HG03457 (cell line): ENCODE data around the gene GUCD1.
"Not testable (repeated sequence)": the region's sequence is repeated elsewhere in the genome, so short reads cannot be mapped to it uniquely, and the experiment has no call there.

Source experiments
- ATAC-seq: cut with Tn5 transposase; IDR thresholded peaks from one replicate; pipeline ENCODE4 v1.9.1; 2021; ENCODE audit warnings: moderate number of reproducible peaks; ENCODE audit not compliant: unreplicated experiment

Gene GUCD1

DNA sequence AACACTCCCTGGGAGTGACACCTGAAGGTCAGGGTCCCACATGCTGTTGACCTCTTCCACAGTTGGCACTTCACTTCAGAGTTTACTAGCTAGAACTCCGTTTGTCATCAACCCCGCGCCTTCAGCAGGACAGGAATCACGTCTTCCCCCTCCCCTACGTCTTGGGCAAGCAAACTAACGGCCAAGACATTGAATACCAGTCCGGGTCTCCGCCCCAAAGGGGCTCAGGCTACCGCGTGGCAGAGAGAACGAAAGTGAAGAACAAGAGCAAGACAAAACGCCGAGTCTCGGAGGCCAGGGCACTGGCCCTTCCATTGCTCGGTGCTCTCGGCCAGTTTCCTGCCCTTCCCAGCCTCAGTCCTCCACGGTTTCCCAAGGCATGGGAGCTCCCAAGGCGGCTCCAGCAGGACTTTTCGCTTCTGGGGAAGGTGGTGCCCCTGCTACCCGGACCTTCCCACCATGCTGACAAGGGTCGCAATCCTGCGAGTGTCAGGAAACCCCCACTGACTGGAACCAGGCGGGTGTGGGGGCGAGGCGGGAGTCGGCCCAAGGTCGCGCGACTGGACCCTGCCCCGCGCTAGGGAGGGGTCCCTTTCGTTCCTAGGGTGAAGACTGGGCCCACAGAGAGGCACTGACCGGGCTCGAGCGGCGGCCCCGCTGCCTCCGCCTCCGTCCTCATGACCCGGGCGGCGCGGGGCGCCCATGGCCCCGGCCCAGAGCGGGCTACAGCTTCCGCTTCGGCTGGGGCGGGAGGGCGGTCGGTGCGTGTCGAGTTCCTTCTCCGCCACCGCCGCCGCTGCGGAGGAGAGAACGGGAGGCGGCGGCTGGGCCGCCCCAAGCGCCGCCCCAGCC is at the start of gene GUCD1:
TSS of gene GUCD1 (minus strand) at position 826 of the 852 bp plus-strand sequence. CDS start at position 679, 147 bp downstream.
- ATAC-seq = no peak

DNA sequence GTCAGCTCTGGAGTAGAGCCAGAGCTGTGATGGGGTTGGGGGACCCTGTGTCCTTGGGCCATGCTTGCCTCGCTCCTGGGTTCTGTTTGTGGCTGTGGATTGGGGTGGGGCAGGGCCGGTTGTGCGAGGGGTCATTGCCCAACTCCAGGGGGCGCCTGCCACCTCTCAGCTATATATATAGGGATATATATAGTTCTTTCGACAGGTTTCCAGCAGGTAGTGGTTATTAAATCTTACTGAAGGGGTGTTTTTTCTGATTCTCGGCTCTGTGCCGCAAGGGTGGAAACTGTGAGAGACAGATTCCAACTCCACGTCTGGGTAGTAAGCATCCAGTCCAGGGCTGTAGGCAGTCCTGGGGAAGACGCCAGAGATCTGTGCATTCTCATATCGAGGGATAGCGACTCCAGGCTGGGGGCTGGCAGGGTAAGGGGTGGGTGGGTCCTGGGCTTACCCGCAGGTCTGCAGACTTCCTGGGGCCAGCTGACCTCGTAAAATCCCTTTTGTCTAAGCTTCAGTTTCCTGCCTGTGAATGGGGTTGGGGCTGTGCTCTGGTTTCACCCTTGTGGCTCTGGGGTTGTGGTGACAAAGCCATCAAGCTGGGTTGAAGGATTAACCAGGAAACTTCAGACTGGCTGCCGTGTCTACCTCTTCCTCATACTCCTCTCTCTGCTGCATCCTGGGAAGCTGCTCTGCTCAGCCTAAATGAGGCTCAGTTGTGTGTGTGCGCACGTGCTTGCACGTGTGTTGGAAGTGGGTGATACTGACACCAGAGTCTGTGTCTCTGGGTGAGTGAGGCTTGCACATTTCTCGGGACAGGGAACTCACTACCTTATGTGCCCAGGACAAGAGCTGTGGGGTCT is 49.1 kb upstream of the GUCD1 start:
- not testable (repeated sequence) for ATAC-seq

DNA sequence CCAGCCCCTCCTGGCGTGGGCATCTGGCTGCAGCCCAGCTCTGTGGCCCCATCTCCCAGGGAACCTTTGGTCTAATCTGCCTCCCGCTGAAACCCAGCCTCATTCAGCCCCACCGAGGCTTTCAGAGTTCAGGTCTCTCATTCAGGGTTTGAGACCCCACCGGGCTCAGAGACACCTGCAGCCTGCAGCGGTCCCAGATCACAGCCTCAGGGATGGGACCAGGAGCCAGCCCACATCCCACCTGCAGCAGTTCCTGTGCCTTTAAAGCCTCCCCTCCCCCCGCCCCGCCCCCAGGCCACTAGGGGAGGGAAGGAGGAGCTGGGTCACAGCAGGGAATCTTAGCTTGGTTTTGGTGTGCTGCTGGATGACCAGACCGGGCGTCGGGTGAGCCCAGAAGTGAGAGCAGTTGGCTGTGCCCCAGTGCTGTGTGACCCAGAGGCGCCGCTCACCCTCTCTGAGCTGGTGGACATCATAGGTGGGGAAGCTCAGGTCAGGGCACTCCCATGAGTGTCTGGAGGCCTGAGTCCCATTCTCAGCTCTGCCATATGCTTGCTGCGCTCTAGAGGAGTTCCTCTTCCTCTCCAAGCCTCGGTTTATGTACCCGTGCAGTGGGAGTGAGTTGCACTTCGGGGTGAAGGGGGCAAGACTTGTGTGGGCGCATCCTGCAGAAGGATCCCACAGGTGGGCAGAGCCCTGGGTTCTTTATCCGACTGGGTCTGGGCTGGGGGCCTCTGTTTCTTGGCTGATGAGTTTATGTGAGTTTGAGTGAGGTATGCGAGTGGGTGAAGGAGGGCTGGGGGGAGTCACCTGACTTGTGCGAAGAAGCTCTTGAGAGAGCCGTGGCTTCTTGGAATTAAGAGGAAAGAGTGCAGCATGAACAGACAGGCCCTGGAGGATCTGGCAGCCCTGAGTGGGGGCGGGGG is 48.2 kb upstream of the GUCD1 start, which contains the start of gene GGT1:
TSS of gene GGT1 (plus strand) at position 347 of the 923 bp plus-strand sequence. CDS start 7,889 bp downstream, outside the sequence.
- ATAC-seq = not testable (repeated sequence)

DNA sequence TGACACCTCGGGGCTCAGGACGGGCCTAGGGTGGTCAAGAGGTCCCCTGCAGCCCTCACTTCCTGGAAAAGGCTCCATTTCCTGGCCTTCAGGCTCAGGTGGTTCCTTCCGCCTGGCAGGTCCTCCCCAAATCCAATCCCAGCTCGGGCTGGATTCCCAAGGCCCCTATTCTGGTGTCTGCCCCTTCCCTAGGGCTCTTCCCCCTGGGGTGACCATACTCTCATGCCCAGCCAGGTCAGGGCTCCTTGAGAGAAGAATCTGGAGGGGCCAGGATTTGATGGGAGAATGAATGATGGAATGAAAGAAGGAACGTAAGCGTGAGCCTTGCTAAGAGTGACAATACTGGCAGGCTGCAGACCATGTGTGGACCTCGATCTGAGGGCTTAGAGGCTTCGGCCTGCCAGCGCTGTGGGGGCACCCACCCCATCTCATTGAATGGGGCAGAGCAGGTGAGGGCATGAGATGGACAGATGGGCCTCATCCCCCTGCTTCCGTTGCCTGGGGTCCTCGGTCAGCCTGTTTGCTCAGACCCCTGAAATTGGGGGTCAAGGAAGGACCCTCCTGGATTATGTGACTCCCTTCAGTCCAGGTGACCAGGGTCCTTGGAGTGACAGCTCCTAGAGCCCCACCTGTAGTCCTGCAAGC is 47.3 kb upstream of the GUCD1 start:
- not testable (repeated sequence) for ATAC-seq

DNA sequence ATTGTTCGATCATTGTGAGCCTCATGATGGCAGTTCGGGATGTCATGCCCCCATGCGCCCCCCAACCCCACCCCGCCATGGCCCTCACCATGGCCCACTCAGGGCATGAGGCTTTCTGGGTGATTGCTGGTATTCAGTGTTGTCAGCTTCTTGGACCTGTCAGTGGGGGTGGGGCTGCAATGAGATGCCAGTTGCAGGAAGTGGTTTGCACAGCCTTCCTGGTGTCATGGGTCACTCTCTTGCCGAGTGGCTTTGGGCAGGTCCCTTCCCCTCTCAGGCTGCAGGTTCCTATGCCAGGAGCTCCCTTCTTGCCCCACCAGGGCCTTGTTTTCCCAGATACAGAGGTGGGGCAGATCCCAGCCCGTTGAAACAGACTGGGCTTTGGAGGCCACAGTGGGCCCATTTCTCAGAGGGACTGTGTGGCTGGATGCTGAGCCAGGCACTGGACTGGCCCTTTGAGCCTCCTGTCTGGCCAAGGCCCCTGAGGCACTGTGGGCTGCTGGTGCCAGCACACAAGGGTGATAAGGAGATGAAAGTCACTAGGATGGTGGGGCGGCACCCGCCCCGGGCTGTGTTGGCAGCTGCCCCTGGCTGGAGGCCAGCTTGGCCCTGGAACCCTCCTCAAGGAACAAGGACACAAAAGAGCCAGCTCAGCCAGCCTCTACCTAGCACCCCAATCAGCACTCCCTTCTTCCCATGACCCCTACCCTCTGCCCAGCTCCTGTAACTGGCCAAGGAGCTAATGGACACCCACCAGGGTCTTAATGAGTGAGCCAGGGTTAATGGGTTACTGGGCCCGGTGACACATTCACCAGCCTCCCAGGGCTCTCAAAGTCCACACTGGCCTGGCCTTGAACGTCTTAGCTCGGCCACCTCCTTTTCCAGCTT is 46.5 kb upstream of the GUCD1 start:
- no peak for ATAC-seq

DNA sequence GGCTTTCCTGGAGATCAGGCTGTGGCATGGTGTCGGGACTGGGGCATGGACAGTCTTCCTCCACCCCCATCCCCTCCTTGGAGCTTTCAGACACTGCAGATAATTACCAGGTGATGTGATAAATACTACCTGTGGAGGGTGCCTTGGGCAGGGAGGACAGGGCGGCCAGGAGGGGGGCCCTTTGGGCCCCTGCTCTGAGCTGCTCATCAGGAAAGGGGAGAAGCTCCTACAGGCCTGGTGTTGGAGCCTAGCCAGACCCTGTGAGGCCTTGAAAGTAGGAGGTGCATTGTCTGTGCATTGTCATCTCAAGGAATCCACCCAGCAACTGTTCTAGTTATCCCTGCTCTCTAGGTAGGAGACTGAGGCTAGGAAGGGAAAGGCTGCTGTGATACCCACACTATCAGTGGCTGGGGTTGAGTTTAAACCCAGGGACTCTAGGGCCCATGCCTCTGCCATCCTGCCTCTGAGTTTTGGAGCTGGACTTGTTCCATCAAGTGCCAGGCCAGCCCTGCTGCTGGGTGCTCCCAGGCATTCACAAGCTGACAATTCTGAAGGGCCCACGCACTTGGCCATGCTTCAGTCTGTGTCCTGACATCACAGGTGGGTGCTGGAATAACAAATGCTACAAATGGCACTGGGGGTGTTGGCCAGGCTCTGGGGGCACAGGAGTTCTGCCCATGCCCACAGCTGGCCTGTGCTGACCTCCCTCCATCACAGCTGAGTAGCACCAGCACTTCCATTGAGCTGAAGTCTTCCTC is 45.2 kb upstream of the GUCD1 start:
- ATAC-seq = not testable (repeated sequence)

DNA sequence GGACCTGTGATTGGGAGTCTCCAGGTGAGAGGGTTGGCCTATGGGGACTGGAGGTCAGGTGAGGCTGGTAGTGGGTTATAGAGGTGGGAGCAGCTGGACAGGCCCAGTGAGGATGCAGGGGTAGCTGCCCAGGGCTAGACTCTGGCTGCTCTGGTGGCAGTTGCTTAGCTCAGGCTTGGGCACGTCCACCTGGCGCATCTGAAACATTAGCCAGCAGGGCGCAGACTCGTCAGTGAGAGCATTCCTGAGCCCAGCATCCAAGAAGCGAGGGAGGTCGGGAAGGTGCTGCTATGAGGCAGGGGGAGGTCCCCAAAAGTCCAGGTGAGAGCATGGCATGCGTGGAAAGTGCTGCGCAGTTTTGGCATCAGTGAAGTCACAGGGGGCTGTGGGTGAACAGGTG is 44.6 kb upstream of the GUCD1 start:
- no peak for ATAC-seq

DNA sequence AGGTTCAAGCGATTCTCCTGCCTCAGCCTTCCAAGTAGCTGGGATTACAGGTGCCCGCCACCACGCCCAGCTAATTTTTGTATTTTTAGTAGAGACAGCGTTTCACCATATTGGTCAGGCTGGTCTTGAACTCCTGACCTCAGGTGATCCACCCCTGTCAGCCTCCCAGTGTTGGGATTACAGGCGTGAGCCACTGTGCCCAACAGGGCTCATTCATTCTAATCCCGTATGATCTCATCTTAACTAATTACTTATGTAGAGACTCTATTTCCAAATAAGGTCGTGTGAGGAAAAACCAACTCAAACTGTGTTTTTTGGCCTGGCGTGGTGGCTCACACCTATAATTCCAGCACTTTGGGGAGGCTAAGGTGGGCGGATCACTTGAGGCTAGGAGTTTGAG is 42.1 kb upstream of the GUCD1 start:
- ATAC-seq = not testable (repeated sequence)

DNA sequence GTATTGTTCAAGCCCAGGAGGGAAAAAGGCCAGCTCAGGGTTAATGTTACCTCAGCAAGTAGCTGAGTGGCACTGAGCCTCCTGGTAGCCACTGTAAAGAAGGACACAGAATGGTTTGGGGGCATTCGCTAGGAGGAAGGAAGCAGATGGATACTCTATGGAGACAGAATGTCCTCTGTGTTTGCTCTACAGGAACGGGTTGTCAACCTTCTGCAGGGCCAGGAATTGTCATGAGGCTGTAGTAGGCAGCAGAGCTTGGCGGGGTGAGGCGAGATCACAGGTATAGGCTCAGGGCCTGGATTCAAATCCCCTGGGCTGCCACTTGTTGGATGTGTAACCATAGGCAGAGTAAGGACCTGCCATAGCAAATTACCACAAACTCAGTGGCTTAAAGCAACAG is 40.9 kb upstream of the GUCD1 start:
- ATAC-seq = no peak

DNA sequence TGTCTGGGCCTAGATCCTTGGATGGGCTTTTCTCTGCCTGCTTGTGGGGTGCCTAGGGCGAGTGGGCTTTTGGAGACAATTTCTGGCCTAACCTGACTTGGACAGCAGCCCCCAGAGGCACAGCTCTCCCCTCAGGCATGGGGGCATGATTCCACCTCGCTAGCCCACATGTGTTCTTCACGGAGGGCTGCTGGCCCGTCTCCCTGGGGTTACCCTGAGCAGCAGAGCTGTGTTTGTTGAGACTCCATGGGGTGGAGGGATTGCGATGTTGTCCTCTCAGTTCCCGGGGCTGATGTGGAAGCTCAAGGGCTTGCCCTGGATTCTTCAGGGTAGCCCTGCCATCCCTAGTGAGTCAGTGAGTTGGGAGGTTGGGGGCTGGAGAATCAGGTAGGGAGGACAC is 40.3 kb upstream of the GUCD1 start:
- ATAC-seq = no peak

DNA sequence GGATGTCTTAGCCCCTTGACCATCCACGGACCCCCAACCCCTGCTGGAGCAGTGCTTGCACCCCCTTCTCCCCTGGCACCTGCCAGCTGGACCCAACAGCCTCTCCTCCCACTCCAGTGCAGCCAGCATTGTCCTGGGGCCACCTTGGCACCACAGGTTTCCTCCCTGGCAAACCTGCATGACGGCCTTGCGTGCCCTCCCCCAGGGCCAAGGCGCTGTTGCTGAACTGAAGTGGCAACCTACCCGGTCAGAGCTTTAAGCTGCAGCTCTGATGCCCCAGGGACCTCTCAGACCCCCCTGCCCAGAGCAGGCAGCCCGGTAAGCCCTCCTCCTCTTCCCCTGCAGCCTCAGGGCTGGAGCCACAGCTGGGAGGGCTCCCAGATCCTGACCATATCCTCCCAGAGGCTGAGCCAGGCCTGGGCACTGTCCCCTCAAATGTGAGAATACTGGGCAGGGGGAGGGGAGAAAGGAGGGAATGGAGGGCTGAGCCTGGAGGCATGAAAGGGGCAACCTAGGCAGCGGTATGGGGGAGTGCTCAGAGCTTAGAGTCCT is 39.7 kb upstream of the GUCD1 start:
- no peak for ATAC-seq

DNA sequence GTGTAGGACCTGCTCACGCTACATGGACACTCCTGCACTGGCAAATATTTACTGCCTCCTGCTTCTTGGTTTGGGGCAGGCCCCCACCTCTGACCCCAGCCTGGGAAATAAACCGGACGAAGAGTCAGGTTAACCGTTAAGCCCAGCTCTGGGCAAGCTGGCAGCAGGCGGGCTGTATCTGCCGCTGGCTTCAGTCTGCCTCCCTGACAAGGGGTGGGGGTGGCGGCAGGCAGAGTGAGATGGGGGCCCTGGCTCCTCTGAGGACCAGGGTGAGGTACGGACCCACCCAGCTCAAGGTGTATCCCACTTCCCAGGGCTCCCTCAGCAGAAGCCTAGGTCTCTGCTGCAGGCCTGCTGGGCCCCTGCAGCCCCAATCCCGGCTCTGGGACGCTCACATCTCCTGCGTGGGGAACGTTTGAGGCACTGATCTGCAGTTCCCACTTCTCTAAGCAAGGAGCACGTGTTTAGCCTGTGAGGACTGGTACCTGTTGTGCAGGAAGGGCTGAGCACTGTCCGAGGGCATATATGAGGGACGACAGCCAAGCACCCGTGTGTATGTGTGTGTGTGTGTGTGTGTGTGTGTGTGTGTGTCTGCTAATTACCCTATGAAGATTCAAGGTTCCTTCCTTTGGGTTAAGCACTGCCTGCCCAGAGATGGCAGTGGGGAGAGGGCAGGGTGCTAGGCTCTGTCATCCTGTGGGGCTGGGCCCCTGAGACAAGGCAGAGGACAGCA is 39.1 kb upstream of the GUCD1 start:
- ATAC-seq = no peak

DNA sequence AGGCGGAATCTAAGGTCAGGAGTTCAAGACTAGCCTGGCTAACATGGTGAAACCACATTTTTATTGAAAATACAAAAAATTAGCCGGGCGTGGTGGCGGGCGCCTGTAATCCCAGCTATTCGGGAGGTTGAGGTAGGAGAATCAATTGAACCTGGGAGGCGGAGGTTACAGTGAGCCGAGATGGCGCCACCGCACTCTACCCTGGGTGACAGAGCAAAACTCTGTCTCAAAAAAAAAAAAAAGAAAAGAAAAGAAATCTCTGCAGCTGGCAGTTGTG is 38.6 kb upstream of the GUCD1 start:
- ATAC-seq = not testable (repeated sequence)

DNA sequence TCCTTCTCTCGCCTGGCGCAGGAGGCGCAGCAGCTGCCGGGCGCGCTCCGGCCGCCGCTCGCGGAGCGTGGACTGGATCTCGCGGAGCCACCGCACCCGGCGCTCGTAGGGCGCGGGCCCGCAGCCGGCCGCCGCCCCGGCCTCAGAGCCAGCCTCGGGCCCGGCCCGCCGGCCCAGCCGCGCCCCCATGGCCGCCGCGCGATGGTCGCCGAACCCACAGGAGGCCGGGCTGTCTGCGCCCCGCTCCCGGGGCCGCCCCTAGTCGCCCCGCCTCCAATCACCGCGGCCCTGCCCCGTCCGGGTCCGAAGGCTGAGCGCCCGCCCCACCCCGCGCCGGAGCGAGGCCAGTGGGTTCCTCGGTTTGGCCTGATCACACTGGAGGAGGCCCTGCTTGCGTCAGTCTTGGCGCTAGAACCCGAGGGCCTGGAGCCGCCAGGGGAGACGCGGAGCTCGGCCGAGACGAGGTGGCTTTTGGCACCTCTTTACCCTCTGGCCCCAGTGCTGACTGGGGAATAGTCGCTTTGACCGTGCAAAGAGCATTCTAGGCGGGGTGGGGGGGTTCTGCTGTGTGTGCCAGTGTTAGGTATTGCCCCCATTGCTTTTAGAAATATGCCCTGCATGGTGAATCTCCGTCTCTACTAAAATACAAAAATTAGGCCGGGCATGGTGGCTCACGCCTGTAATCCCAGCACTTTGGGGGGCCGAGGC is 38.1 kb upstream of the GUCD1 start, which contains the start of gene LRRC75B:
TSS of gene LRRC75B (minus strand) at position 223 of the 708 bp plus-strand sequence. CDS start at position 189, 34 bp downstream.
- peak; percentile 54 for ATAC-seq

DNA sequence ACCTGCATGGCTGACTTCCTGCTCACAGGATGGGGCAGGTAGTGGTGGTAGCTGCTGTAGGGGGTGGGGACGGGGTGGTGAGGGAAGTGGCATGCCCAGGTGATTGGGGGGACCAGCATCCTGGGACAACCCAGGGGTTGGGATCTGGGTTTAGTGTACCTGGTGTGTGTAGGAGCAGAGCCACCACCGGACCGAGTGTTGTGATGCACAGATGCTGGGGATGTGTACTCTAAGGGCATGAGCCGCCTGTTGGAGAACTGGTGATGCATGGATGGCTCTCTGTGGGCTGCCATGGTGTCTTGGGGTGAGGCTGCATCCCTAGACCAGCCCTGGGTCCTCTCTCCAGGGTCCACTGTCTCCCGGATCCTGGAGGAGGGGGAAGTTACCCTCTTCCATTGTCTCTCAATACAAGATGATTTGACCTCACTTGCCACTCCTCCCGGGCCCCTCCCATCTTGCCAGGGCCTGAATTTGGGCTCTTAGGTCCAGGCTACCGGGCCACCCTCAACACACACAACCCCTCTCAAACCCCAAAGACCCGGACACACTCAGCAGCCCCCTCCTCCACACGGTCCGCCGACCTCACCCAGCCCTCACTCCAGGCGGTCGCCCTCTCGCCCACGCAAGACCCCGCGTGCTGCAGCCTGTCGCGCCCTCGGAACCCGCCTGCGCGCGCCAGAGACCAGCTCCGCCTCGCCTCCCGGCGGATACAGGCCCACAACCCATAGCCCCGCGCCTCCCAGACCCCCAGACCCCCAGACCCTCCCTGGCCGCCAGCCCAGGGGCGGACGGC is 37.3 kb upstream of the GUCD1 start:
- ATAC-seq = no peak

DNA sequence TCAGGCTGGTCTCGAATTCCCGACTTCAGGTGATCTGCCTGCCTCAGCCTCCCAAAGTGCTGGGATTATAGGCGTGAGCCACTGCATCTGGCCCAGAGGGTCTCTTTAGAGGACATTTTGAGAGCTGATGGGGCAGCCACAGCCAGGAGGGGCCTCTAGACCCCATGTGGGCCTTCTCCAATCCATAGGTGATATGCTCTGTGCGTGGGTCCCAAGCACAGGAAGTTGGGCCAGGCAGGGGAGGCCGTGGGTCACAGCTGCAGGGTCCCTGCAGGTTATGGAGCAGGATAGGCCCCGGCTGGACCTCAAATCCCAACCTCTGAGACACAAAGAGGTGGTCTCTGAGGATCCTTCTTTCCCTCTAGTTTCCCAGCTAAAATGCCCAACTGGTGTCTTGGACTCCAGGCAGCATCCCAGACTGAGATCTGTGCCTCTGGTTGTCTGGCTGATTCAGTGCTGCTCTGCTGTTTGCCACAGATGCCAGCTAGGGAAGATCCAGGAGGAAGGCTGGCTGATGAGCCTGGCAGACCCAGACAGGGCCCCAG is 36.4 kb upstream of the GUCD1 start:
- no peak for ATAC-seq
